GM23338 (cell line): Measurements from ENCODE around the gene KCNH6. TPM values are rescaled to one million over a fixed set of nuclear protein-coding genes. Genes with fewer than 3 reads are reported as not detected.

ENCODE experiments used
- ATAC-seq: fragments of 200-7000 bp; cut with Tn5 transposase; 3 replicates; pipeline ENCODE4 v1.9.1; 2020
- DNase-seq: peaks from one replicate; pipeline ENCODE4 v3.0.0-alpha.2; 2015; ENCODE audit warnings: low spot score
- H2AFZ ChIP-seq: fragments of 200-600 bp; sonication (generic); 2 replicates; pipeline ENCODE4 v1.8.0; 2016; ENCODE audit warnings: antibody characterized with exemption, mild to moderate bottlenecking, moderate library complexity
- H3F3A ChIP-seq: fragments of 200-600 bp; sonication (generic); replicated peaks from 2 replicates; pipeline ENCODE4 v1.8.0; 2017; ENCODE audit warnings: antibody characterized with exemption, mixed run types, low read depth
- H3K27ac ChIP-seq: fragments of 200-600 bp; sonication (generic); 2 replicates; pipeline ENCODE4 v1.6.1; 2016; ENCODE audit warnings: low read depth
- H3K27me3 ChIP-seq: fragments of 200-600 bp; sonication (generic); 2 replicates; pipeline ENCODE4 v1.8.0; 2016; ENCODE audit warnings: mild to moderate bottlenecking, mixed run types, moderate library complexity; ENCODE audit not compliant: insufficient read depth
- H3K36me3 ChIP-seq: fragments of 200-600 bp; sonication (generic); 2 replicates; pipeline ENCODE4 v1.8.0; 2016; ENCODE audit warnings: mild to moderate bottlenecking; ENCODE audit not compliant: insufficient read depth
- H3K4me1 ChIP-seq: fragments of 200-600 bp; sonication (generic); 2 replicates; pipeline ENCODE4 v1.8.0; 2016; ENCODE audit warnings: mild to moderate bottlenecking, moderate library complexity; ENCODE audit not compliant: insufficient read depth
- H3K4me2 ChIP-seq: fragments of 200-600 bp; sonication (generic); 2 replicates; pipeline ENCODE4 v1.7.1; 2017; ENCODE audit warnings: mixed run types
- H3K4me3 ChIP-seq: fragments of 200-600 bp; sonication (generic); 2 replicates; pipeline ENCODE4 v1.6.1; 2016; ENCODE audit warnings: mixed run types
- H3K79me2 ChIP-seq: fragments of 200-600 bp; sonication (generic); replicated peaks from 2 replicates; pipeline ENCODE4 v1.8.0; 2017; ENCODE audit warnings: mild to moderate bottlenecking; ENCODE audit not compliant: insufficient read depth
- H3K9me2 ChIP-seq: fragments of 200-600 bp; sonication (generic); 2 replicates; pipeline ENCODE4 v1.8.0; 2017; ENCODE audit not compliant: insufficient read depth
- H4K20me1 ChIP-seq: fragments of 200-600 bp; sonication (generic); replicated peaks from 2 replicates; pipeline ENCODE4 v1.8.0; 2017; ENCODE audit warnings: mild to moderate bottlenecking; ENCODE audit not compliant: insufficient read depth
- H3K27ac Mint-ChIP-seq: 2 replicates; pipeline ENCODE4 v1.8.0; 2020; ENCODE audit warnings: inconsistent platforms, mild to moderate bottlenecking, moderate library complexity, mixed read lengths
- H3K27me3 Mint-ChIP-seq: 3 replicates; pipeline ENCODE4 v1.8.0; 2022; ENCODE audit warnings: low read depth, mild to moderate bottlenecking, moderate library complexity, mixed read lengths, inconsistent platforms; ENCODE audit not compliant: insufficient read depth, poor library complexity
- H3K36me3 Mint-ChIP-seq: 3 replicates; pipeline ENCODE4 v1.8.0; 2021; ENCODE audit warnings: low read depth, mild to moderate bottlenecking, inconsistent platforms, moderate library complexity, mixed read lengths
- H3K4me1 Mint-ChIP-seq: 3 replicates; pipeline ENCODE4 v1.8.0; 2020; ENCODE audit warnings: mild to moderate bottlenecking, inconsistent platforms, mixed read lengths
- H3K4me3 Mint-ChIP-seq: 3 replicates; pipeline ENCODE4 v1.8.0; 2021; ENCODE audit warnings: moderate library complexity, mild to moderate bottlenecking, inconsistent platforms, mixed read lengths
- H3K9me3 Mint-ChIP-seq: 3 replicates; pipeline ENCODE4 v1.8.0; 2020; ENCODE audit warnings: moderate library complexity, mild to moderate bottlenecking, inconsistent platforms, mixed read lengths
- CREB1 ChIP-seq: fragments of 250-450 bp; sonication (Bioruptor Pico); IDR thresholded peaks from 2 replicates; pipeline ENCODE4 v1.5.0; 2020; ENCODE audit warnings: low read depth, mild to moderate bottlenecking, moderate library complexity
- CTCF ChIP-seq, 2 experiments: fragments of 200-600 bp in 1 of 2; sonication (generic) in 1 of 2; conservative IDR thresholded peaks; 2 replicates each; pipeline versions ENCODE4 v1.5.1 to v1.6.1; 2016 to 2017; ENCODE audit warnings: antibody characterized with exemption in 2 of 2, low read depth in 2 of 2, mild to moderate bottlenecking in 2 of 2, moderate library complexity in 1 of 2
- ETS1 ChIP-seq: IDR thresholded peaks from 2 replicates; pipeline ENCODE4 v1.6.1; 2016; ENCODE audit warnings: antibody characterized with exemption
- EZH2phosphoT487 ChIP-seq: fragments of 200-600 bp; sonication (generic); IDR thresholded peaks from one replicate; pipeline ENCODE4 v1.8.1; 2018; ENCODE audit warnings: antibody characterized with exemption; ENCODE audit not compliant: unreplicated experiment
- POLR2AphosphoS5 ChIP-seq: IDR thresholded peaks from 2 replicates; pipeline ENCODE4 v1.6.1; 2016; ENCODE audit warnings: antibody characterized with exemption, low read depth
- REST ChIP-seq: IDR thresholded peaks from one replicate; pipeline ENCODE4 v1.6.1; 2018; ENCODE audit warnings: antibody characterized with exemption; ENCODE audit not compliant: unreplicated experiment
- STAT1 ChIP-seq: IDR thresholded peaks from one replicate; pipeline ENCODE4 v1.6.1; 2016; ENCODE audit warnings: antibody characterized with exemption; ENCODE audit not compliant: unreplicated experiment
- ZNF462 ChIP-seq: fragments of 250-450 bp; sonication (Bioruptor Pico); IDR thresholded peaks from 2 replicates; pipeline ENCODE4 v1.5.0; 2020; ENCODE audit warnings: mild to moderate bottlenecking, moderate library complexity
- polyA plus RNA-seq: library from polyadenylated mRNA; unstranded; fragments of >200 nt; fragmentation: Nextera tagmentation; extraction: Ambion mirVana; gene quantifications from 2 replicates; pipeline ENCODE4 v1.2.1, GENCODE V29; 2016
- total RNA-seq: library from RNA; depleted of rRNA; stranded (reverse); fragments of >200 nt; shearing (Covaris generic); gene quantifications from 2 replicates; pipeline ENCODE4 v1.2.3, GENCODE V29; 2014

Gene KCNH6
- total and polyA plus RNA-seq, 2 experiments from 2014 or later, result 1.3 to 2.8 TPM

- Histone ChIP-seq H3K4me3 (no peak overlapping the region), H2AFZ (no peak overlapping the region), H3K27ac (no peak overlapping the region), H3K4me2 (no peak overlapping the region), H3K79me2 (peaks cover 97% of the 10 kb centered on the region), H3F3A (no peaks in the 10 kb centered on the region), H3K36me3 (peaks cover 4% of the 10 kb centered on the region; the same call in 1 of the 2 replicates), H3K4me1 (no peaks in the 10 kb centered on the region), H3K27me3 (no peaks in the 10 kb centered on the region), H3K9me2 (no peaks in the 10 kb centered on the region), H4K20me1 (peaks cover 60% of the 10 kb centered on the region)
- TF ChIP-seq STAT1 (no peak), CTCF (conservative IDR thresholded peaks at IDR 0.05; ENCODE audit: low read depth in 2 of 2) (no peak), POLR2AphosphoS5 (no peak), EZH2phosphoT487 (no peak), CREB1 (CRISPR knock-in tag) (no peak), ZNF462 (CRISPR knock-in tag) (no peak), REST (no peak), ETS1 (no peak)
- no peaks in the 10 kb centered on the region; the same call in 2 of the 3 replicates for H3K9me3 Mint-ChIP-seq
- H3K4me1 Mint-ChIP-seq, result no peaks in the 10 kb centered on the region; the same call in 2 of the 3 replicates
- ATAC-seq, result no peak
- H3K4me3 Mint-ChIP-seq, result no peak overlapping the region
- no peak overlapping the region for H3K27ac Mint-ChIP-seq
- peaks cover 11% of the 10 kb centered on the region; the same call in 2 of the 3 replicates for H3K36me3 Mint-ChIP-seq
- no peak for DNase-seq
- H3K27me3 Mint-ChIP-seq, result peaks cover 3% of the 10 kb centered on the region
These were observed 35.3 kb downstream of the KCNH6 start for GRCh38 chr17:63558441-63558840.
